ENCODE data around the gene RIC8B.

RIC8B gene

GRCh38 chr12:106774808-106775524 lies 484 bp downstream of the RIC8B start:
- Histone ChIP-seq H2AFZ (ENCODE audit: low read length) (no peak overlapping the region), H3K9ac (ENCODE audit: low read length) (peak overlapping the region; percentile 63), H3K79me2 (ENCODE audit: insufficient read depth, low read length) (no peaks in the 10 kb centered on the region), H3K36me3 (ENCODE audit: insufficient read depth, low read length) (no peaks in the 10 kb centered on the region), H3F3A (ENCODE audit: insufficient read depth, low read length) (no peaks in the 10 kb centered on the region), H3K4me3 (ENCODE audit: low read depth, low read length, poor library complexity, severe bottlenecking) (peak overlapping the region; percentile 86), H3K27me3 (ENCODE audit: insufficient read depth, low read length) (no peaks in the 10 kb centered on the region), H3K9me3 (ENCODE audit: low read length) (no peaks in the 10 kb centered on the region), H3K27ac (ENCODE audit: low read depth, low read length, poor library complexity, severe bottlenecking) (no peak overlapping the region), H3K4me1 (ENCODE audit: insufficient read depth, low read length, severe bottlenecking) (peaks cover 11% of the 10 kb centered on the region), H4K20me1 (ENCODE audit: insufficient read depth, low read length) (no peaks in the 10 kb centered on the region), H3K9me2 (ENCODE audit: low read depth, low read length) (no peaks in the 10 kb centered on the region), H3K4me2 (ENCODE audit: low read length) (peak overlapping the region; percentile 85)
- TF ChIP-seq CTCF (IDR thresholded peaks at IDR 0.05; ENCODE audit: low read length) (no peak), EZH2 (IDR thresholded peaks at IDR 0.05; ENCODE audit: borderline replicate concordance, low read length) (no peak)

- Histone ChIP-seq H3K27me3 (ENCODE audit: insufficient read depth, low read length) (no peaks in the 10 kb centered on the region), H3K9ac (ENCODE audit: low read length) (no peak overlapping the region), H3K4me3 (ENCODE audit: low read depth, low read length, poor library complexity, severe bottlenecking) (no peak overlapping the region), H2AFZ (ENCODE audit: low read length) (no peak overlapping the region), H3K36me3 (ENCODE audit: insufficient read depth, low read length) (no peaks in the 10 kb centered on the region), H3K9me2 (ENCODE audit: low read depth, low read length) (no peaks in the 10 kb centered on the region), H3K4me2 (ENCODE audit: low read length) (no peak overlapping the region), H3K9me3 (ENCODE audit: low read length) (no peaks in the 10 kb centered on the region), H3K27ac (ENCODE audit: low read depth, low read length, poor library complexity, severe bottlenecking) (no peak overlapping the region), H3F3A (ENCODE audit: insufficient read depth, low read length) (no peaks in the 10 kb centered on the region), H4K20me1 (ENCODE audit: insufficient read depth, low read length) (no peaks in the 10 kb centered on the region), H3K79me2 (ENCODE audit: insufficient read depth, low read length) (no peaks in the 10 kb centered on the region), H3K4me1 (ENCODE audit: insufficient read depth, low read length, severe bottlenecking) (peaks cover 11% of the 10 kb centered on the region)
- TF ChIP-seq CTCF (IDR thresholded peaks at IDR 0.05; ENCODE audit: low read length) (no peak), EZH2 (IDR thresholded peaks at IDR 0.05; ENCODE audit: borderline replicate concordance, low read length) (no peak)
Observed at GRCh38 chr12:106776897-106777296, 2.4 kb downstream of the RIC8B start.

GRCh38 chr12:106780010-106780631 lies 5.6 kb downstream of the RIC8B start:
- Histone ChIP-seq H2AFZ (ENCODE audit: low read length) (no peak overlapping the region), H3K9me3 (ENCODE audit: low read length) (no peaks in the 10 kb centered on the region), H3K27ac (ENCODE audit: low read depth, low read length, poor library complexity, severe bottlenecking) (no peak overlapping the region), H3K9ac (ENCODE audit: low read length) (no peak overlapping the region), H3K4me2 (ENCODE audit: low read length) (no peak overlapping the region), H3K4me1 (ENCODE audit: insufficient read depth, low read length, severe bottlenecking) (peaks cover 7% of the 10 kb centered on the region), H3F3A (ENCODE audit: insufficient read depth, low read length) (no peaks in the 10 kb centered on the region), H3K9me2 (ENCODE audit: low read depth, low read length) (no peaks in the 10 kb centered on the region), H3K79me2 (ENCODE audit: insufficient read depth, low read length) (no peaks in the 10 kb centered on the region), H3K4me3 (ENCODE audit: low read depth, low read length, poor library complexity, severe bottlenecking) (no peak overlapping the region), H3K27me3 (ENCODE audit: insufficient read depth, low read length) (no peaks in the 10 kb centered on the region), H3K36me3 (ENCODE audit: insufficient read depth, low read length) (no peaks in the 10 kb centered on the region), H4K20me1 (ENCODE audit: insufficient read depth, low read length) (no peaks in the 10 kb centered on the region)
- TF ChIP-seq EZH2 (IDR thresholded peaks at IDR 0.05; ENCODE audit: borderline replicate concordance, low read length) (no peak), CTCF (IDR thresholded peaks at IDR 0.05; ENCODE audit: low read length) (no peak)
